Glomerular visceral epithelial cell (primary cell): Measurements from ENCODE around the gene SAMD14.

ENCODE experiments used
- DNase-seq: peaks from one replicate; pipeline ENCODE4 v3.0.0-alpha.2; 2016; ENCODE audit errors: extremely low spot score

Gene SAMD14

DNA sequence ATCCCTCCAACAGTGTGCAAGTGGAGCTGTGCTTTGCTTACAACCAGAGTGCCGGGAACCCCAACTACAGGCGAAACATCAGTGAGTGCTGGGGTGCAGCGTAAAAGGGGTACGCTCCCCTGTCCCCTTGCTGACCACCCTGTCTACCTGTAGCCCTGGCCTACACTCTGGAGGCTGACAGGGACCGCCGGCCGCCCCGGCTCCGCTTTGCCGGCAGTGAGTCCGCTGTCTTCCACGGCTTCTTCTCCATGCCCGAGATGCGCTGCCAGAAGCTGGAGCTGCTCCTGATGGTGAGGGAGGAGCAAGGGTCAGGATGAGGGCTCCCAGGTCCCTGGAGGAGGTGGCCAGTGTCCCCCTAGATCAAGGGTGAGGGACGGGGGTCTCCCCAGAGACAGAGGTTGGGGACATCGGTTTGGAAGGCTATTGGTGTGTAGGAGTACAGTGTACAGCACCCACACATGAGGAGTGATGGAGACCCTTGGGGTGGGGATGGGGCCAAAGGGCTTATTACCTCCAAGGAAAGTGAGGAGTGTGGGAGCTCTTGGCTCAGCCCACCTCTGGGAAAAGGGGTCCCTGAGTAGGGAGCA lies 54.4 kb downstream of the SAMD14 start:
- DNase-seq, result no peak

DNA sequence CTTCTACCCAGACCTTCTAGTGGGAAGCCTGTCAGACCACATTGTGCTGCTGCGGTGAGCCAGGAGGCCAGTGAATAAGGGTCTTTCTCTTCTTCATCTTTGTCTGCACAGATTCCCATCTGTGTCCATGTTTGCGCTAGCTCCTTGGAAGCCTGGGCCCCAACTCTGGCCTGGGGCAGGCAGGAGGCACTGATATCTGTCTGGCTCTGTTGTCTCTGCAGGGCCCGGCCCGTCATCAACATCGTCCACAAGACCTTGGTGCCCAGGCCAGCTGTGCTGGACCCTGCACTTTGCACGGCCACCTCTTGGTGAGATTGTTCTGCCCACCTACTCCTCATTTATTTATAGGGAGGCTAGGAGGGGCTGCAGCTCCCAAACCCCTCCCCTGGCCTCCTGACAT lies 55.7 kb downstream of the SAMD14 start:
- no peak for DNase-seq

DNA sequence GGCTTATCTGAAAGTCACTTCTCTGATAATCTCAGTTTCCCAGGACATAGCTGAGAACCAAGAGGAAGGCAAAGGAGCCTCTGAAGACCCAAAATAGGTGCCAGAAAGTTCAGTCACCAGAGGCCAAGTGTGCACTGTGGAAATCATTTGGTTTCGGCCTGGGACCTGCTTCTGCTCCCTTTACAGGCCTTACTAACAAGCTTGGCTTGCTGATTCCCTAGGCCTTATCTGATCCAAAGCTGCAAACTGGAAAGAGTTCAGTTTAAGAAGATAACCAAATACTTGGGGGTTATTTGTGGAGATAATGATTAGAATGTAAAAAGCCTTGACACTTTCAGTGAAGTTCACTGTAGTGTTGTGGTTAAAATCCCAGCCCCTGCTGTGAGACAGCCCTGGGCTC lies 57.0 kb downstream of the SAMD14 start:
- DNase-seq, result no peak

DNA sequence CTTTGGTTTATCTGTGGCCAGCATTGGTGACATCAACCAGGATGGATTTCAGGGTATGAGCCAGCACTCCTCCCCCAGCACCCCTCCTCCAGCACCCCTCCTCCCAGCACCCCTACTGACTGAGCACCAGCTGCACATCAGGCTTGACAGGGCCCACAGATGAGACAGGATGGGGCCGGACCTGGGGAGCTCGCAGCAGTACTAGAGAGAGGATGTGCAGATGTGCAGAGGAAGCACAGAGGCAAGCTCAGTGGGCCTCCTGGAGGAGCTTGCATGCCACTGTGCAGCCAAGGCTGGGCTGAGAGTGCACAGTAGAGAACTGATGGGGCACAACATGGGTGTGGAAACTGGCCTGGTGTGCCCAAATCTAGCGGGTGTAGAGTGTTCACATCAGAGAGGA lies 57.8 kb downstream of the SAMD14 start:
- DNase-seq, result no peak

- DNase-seq, result no peak
Observed at GRCh38 chr17:50071692-50072091, 58.3 kb downstream of the SAMD14 start.

GRCh38 chr17:50070908-50071680 lies 58.9 kb downstream of the SAMD14 start:
- DNase-seq, result no peak

GRCh38 chr17:50067996-50068395 lies 62.0 kb downstream of the SAMD14 start:
- no peak for DNase-seq

DNA sequence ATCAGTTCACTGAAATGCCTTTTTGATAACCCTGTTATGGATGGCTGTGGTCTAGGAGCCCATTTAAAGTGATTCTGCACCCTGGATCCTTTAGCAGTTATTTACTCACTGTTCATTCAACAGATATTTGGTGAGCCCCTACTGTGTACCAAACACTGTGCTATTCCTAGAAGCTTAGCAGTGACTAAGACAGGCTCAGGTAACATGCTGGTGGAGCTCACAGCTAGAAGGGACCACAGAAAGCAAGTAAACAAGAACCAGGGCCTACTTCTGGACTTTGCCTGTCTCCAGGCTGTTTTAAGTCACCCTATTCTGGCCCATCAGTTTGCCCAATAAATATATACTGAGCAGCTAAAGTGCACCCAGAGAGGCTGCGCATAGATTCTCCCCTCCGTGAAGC lies 63.0 kb downstream of the SAMD14 start:
- DNase-seq, result no peak

- no peak for DNase-seq
Observed at GRCh38 chr17:50065056-50065455, 64.9 kb downstream of the SAMD14 start.

DNA sequence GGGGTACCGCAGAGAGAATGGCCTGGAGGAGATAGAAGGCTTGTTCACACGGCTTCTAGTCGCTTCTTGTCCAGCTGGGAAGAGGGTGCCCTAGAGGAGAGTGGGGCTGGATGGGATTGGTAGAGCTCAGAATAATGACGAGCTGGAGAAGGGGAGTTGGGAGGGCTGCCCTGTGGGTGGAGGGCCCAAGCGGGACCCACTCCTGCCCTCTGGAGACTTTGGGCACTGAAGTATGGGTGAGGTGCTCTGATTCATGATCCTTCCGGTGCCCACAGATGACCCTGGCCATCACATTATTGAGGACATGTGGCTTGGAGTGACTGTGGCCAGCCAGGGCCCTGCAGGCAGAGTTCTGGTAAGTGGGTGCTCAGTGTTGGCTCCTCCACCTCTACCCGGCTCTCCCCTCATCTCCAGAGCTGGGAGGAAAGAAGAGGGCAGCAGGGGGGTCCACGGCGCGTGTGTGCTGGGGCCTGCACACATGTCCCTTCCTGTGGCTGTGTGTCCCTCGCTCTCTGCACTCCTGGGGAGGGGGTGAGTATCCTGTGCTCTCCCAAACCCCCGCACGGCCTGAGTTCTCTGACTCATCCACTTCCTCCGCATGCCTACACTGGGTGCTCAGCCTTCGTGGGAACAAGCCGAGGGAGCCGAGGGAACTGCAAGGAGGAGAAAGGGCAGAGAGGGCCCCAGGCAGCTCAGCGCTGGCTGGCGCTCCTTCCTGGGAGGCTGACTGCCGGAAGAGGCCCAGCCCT lies 65.5 kb downstream of the SAMD14 start:
- peak; percentile 97 for DNase-seq

DNA sequence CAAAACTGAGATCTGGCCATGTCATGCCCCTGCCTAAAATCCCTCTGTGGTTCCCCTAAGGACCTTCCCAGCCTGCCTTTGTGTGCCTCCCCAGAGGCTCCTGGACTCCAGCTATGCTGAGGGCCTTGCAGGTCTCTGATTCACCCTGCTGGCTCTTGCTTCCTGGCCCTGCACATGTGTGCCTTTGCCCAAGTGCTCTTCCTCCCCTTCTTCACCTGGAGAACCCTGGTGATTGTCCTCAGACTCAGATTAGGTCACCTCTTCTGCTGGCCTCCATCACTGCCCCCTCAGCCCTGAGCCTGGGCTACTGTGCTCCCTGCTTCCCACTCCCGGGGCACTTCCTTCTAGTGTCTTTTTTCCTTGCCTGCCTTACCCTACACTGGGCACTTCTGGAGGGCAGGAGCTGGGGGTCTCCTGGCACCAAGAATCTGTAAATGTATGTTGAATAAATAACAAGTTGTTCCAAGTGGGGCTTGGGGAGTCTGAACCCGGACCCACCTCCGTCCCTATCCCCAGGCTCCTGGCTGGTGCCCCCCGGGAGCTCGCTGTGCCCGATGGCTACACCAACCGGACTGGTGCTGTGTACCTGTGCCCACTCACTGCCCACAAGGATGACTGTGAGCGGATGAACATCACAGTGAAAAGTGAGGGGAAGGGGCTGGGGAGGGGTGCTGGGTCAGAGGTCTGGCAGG lies 66.3 kb downstream of the SAMD14 start:
- DNase-seq, result peak; percentile 62

DNA sequence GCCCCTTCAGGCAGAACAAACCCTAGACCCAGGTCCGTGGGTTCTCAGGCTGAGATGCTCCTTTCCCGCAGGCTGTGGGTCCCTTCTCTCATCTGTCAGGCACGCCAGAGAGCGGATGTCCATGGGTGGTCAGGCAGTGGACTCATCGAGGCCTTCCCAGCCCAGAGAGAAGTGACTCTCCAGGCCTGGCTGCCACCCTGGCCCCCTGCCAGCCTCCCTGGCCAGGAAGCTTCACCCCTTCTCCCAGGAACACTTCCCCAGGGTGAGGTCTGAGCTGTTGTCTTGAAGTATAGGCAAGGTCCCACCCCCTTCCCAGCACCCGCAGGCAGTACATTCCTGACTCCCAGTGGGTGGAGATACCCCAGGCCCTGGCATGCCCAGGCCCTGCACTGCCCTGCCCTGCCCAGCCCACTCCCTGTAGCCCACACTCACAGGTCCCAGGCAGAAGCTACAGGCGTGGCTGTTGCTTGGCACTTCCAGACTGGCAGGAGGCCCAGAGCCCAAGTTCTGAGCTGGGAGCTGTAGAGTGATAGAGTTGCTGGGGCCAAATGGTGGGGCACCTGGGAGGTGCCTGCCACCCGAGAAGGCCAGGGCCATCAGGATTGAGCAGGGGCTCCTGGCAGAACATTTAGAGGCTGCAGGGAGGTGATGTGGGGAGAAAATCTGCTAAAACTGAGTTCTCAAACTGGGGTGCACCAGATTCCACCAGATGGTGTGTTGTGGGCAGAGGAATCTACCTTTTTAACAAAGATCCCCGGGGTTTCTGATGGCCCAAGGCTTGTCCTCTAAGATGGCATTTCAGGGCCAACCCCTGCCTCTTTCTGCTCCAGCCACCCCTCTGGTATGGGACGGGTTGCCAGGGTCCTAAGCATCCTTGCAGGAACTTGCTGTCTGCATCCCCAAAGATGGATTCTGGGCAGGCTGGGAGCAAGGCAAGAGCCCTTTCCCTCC lies 67.4 kb downstream of the SAMD14 start:
- peak; percentile 100 for DNase-seq

DNA sequence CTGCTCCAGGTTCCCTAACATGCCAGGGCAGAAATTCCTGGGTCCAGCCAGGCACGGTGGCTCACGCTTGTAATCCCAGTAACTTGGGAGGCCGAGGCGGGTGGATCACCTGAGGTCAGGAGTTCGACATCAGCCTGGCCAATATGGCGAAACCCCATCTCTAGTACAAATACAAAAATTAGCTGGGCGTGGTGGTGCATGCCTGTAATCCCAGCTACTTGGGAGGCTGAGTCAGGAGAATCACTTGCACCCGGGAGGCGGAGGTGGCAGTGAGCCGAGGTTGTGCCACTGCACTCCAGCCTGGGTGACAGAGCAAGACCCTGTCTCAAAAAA lies 68.3 kb downstream of the SAMD14 start:
- DNase-seq, result peak; percentile 46

GRCh38 chr17:50060951-50061712 lies 68.8 kb downstream of the SAMD14 start:
- DNase-seq, result peak; percentile 85
